GM12872 (cell line): ENCODE results near the gene FOXRED1.

Experiments
- TF ChIP-seq, protein P1 (sequence below): IDR thresholded peaks from 3 replicates; pipeline ENCODE4 v1.5.1; 2011; ENCODE audit warnings: low read depth, mild to moderate bottlenecking, low read length, moderate library complexity; ENCODE audit not compliant: insufficient read depth

Gene FOXRED1

DNA sequence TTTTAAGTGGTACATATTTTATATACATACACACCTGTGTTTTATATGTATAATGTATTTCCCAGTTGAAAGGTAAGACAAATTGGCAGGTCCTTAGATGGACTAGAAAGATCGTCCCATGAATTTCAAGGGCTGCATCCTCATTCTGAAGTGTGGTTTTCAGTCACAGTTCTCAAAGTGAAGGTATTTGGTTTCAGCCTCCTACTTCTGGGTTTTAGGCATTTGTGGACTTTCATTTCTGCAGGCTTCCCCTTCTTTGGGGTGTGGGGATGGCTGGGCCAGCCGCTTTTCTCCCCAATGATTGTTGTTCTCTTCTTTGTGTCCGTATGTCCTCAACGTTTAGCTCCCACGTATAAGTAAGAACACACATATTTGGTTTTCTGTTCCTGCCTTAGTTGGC is 44.9 kb downstream of the FOXRED1 start:
- TF ChIP-seq, protein P1, sequence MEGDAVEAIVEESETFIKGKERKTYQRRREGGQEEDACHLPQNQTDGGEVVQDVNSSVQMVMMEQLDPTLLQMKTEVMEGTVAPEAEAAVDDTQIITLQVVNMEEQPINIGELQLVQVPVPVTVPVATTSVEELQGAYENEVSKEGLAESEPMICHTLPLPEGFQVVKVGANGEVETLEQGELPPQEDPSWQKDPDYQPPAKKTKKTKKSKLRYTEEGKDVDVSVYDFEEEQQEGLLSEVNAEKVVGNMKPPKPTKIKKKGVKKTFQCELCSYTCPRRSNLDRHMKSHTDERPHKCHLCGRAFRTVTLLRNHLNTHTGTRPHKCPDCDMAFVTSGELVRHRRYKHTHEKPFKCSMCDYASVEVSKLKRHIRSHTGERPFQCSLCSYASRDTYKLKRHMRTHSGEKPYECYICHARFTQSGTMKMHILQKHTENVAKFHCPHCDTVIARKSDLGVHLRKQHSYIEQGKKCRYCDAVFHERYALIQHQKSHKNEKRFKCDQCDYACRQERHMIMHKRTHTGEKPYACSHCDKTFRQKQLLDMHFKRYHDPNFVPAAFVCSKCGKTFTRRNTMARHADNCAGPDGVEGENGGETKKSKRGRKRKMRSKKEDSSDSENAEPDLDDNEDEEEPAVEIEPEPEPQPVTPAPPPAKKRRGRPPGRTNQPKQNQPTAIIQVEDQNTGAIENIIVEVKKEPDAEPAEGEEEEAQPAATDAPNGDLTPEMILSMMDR: no peak

DNA sequence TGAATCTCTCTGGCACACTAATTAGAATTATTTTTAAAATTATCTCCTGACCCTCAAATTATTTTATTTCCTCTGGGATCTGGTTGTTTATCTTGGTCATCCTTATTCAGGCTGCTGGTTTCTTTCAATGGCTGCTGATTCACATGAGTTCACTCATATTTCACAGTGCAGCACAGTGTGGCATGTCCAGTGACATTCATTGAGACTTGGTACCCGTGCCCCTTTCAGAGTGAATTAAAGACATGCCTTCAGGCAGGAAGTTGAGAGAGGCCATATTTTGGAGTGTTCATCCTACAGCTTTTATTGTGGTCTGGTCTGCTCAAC is 48.4 kb downstream of the FOXRED1 start:
- TF ChIP-seq, protein P1: no peak

DNA sequence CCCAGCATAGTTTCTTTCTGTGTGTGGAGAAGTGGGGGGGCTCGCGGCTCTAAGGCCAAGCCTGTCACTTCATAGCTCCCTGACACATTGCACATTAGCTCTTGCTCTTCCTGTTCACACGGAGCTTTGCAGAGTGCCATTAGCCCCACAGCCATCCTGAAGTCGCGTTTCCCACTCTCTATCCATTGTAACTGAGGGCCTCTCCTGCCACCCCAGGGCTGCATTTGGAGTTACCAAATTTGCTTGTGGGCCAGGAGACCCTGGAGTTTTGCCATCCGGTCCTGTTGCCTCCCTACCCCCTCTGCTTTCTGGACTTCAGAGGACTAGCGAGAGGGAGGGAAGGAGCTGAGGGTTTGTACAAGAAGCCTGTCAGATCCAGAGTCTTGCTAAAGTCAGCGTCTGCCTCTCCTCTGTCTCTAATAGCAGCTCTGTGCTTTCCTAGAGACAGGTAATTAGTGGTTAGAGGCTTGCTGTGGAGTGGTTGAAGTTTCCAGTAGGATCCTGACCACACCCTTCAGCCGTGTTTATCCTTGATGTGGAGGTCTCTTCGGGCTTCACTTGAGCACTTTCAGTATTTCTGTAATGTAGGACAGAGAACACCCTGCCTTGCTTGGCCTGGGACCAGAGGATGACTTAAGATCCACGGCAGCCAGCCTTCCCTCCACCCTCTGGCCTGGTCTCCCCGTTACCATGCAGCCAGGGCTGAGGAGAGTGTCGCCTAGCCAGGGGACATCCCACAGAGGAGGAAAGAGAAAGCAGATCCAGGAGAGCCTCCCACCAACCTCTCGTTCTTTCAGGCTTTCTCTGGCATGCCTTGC is 49.0 kb downstream of the FOXRED1 start:
- TF ChIP-seq, protein P1: no peak

DNA sequence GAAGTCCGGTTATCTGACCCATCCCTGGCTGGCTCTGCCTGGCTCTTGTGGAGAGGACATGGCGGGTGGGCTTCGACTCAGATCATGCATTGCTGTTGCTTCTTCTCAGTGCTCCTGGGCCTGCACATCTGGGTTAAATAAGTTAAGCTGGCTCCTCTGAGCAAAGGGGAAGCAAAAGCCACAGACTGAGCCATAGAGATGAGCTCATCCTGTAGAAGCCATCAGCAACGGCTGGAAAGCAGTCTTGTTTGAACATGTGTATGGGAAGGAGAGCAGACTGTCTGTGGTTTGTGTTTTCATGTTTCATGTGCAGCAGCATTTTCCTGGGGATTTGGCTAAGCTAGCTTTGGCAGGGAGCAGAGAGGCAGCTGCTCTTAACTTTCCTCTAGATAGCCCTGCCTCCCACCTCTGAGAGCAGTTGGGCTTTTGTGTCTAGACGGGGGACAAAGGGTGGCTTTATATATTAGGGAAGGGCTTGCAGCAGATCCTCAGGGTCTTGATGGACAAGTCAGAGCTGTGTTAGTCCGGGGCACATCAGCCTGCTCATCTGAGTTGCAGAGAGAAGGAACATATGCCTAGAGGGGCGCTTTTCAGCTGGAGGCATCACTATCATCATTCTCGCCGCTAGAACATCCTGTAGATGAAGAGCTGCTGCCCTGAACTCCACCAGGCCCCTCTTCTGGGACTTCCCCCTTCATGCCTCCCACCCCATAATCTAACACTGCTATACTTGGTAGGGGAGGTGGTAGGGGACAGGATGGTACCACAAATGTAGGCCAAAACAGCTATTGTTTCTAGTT is 49.8 kb downstream of the FOXRED1 start:
- TF ChIP-seq, protein P1: no peak

DNA sequence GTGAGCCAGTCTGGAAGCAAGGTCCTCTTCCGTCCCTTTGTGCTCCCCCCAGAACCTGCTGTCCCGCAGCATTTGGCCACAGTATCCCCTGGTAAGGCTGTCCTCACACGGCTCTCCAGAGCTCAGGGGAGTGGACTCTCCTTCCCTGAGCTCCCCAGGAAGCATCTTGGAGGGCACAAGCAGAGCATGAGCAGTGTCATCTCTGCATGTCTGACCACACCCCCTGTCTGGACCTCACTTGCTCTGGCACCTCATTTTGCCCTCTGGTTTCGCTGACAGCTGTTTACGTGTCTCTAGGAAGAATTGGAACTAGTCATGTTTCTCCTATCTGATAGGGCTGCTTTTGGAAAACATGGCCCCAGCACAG is 50.4 kb downstream of the FOXRED1 start:
- TF ChIP-seq, protein P1: no peak

DNA sequence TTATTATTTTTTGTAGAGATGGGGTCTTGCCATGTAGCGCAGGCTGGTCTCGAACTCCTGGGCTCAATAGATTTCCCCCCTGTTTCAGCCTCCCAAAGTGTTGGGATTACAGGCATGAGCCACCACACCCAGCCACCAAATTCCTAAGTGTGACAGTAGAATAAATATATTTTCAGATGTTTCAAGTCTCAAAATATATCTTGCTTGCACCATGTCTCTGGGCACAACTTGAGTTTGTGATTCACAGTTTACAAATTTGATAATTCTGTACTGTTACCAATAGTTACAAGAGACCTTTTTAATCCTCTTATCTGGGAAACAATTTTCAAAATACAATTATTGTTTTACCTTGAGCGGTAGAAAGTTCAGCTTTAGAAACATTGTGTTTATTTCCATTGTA is 54.0 kb downstream of the FOXRED1 start:
- TF ChIP-seq, protein P1: no peak

DNA sequence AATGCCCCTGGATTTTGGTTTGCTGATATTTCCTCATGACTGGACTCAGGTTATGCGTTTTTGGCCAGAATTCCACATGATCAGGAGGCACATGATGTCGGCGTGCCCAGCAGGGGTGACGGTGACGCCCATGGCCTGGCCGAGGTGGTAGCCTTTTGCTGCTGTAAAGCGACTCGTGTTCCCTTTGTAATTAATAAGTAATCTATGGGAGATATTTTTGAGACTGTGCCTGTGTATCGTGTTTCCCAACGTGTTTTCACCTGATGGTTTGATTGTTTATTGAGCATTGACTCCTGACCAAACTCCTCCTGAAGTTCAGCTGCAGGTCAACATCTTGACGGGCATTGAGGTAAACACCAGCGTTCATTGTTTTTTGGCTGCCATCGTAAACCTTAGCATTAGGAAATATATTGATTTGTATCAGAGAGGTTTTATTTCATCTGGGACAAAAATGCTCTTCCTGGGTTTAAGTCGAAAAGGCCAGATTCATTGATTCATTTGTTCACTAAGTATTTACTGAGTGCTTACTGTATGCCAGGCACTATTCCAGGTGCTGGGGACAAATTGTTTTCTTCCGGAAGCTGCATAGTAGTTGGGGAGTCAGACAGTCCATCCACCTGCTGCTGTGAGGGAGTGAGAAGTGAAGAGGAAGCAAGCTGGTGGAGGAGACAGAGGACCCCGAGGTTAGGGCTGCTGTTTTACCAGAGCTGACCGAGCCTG is 58.5 kb downstream of the FOXRED1 start:
- TF ChIP-seq, protein P1: no peak
